Activated naive CD4-positive, alpha-beta T cell treated with anti-CD3 and anti-CD28 coated beads, Interleukin-2, amount 50 U/mL, for 16 hours (primary cell): Measurements from ENCODE around the gene ZMIZ1.

ENCODE experiments used
- DNase-seq: peaks from one replicate; pipeline ENCODE4 v3.0.0-alpha.2; 2020

Gene ZMIZ1

GRCh38 chr10:79349072-79349491 is 280.3 kb downstream of the ZMIZ1 start:
- DNase-seq: no peak

- DNase-seq: no peak
Measured at GRCh38 chr10:79349766-79350406, 281.1 kb downstream of the ZMIZ1 start.

GRCh38 chr10:79350407-79351154 is 281.8 kb downstream of the ZMIZ1 start:
- no peak for DNase-seq

GRCh38 chr10:79351332-79351731 is 282.6 kb downstream of the ZMIZ1 start:
- DNase-seq: no peak

GRCh38 chr10:79352035-79352877 is 283.5 kb downstream of the ZMIZ1 start:
- no peak for DNase-seq

- no peak for DNase-seq
Measured at GRCh38 chr10:79353000-79353406, 284.2 kb downstream of the ZMIZ1 start.

- DNase-seq: no peak
Measured at GRCh38 chr10:79353726-79354125, 285.0 kb downstream of the ZMIZ1 start.

GRCh38 chr10:79354141-79354540 is 285.4 kb downstream of the ZMIZ1 start:
- no peak for DNase-seq

GRCh38 chr10:79354615-79355014 is 285.8 kb downstream of the ZMIZ1 start:
- no peak for DNase-seq

- no peak for DNase-seq
Measured at GRCh38 chr10:79355420-79356017, 286.8 kb downstream of the ZMIZ1 start.

GRCh38 chr10:79356104-79356503 is 287.3 kb downstream of the ZMIZ1 start:
- no peak for DNase-seq

GRCh38 chr10:79357180-79357579 is 288.4 kb downstream of the ZMIZ1 start:
- DNase-seq: no peak

- no peak for DNase-seq
Measured at GRCh38 chr10:79358811-79359210, 290.0 kb downstream of the ZMIZ1 start.

GRCh38 chr10:79359816-79360498 is 291.2 kb downstream of the ZMIZ1 start:
- DNase-seq: no peak

GRCh38 chr10:79360499-79361342 is 292.0 kb downstream of the ZMIZ1 start:
- no peak for DNase-seq

- DNase-seq: no peak
Measured at GRCh38 chr10:79361726-79362397, 293.1 kb downstream of the ZMIZ1 start.
